Liver (tissue), 9 donors: ENCODE data around the gene TFF1. TPM values are rescaled to one million over a fixed set of nuclear protein-coding genes. Genes with fewer than 3 reads are reported as not detected.

ENCODE experiments used
- DNase-seq: peaks from one replicate; pipeline ENCODE4 v3.0.0-alpha.2; 2017; ENCODE audit warnings: low spot score
- H3K27ac ChIP-seq, 2 donors: one replicate each; pipeline ENCODE4 v1.7.0; 2013; ENCODE audit warnings: inconsistent platforms in 2 of 2, low read length in 2 of 2, control low read depth in 1 of 2, low read depth in 1 of 2, mild to moderate bottlenecking in 1 of 2
- H3K27me3 ChIP-seq, 4 donors: one replicate each; pipeline versions ENCODE4 v1.6.1 to v1.7.0; 2013; ENCODE audit warnings: low read length in 3 of 4, inconsistent platforms in 1 of 4, mild to moderate bottlenecking in 1 of 4, moderate library complexity in 1 of 4; ENCODE audit not compliant: control insufficient read depth in 4 of 4, insufficient read depth in 4 of 4
- H3K36me3 ChIP-seq, 4 donors: one replicate each; pipeline versions ENCODE4 v1.6.1 to v1.7.0; 2013; ENCODE audit warnings: low read length in 3 of 4, mild to moderate bottlenecking in 3 of 4, low read depth in 1 of 4, moderate library complexity in 1 of 4; ENCODE audit not compliant: control insufficient read depth in 4 of 4, insufficient read depth in 3 of 4
- H3K4me1 ChIP-seq, 4 donors: one replicate each; pipeline versions ENCODE4 v1.6.1 to v1.7.0; 2013; ENCODE audit warnings: low read length in 3 of 4, mild to moderate bottlenecking in 3 of 4, moderate library complexity in 1 of 4; ENCODE audit not compliant: control insufficient read depth in 4 of 4, insufficient read depth in 4 of 4
- H3K4me3 ChIP-seq, 3 donors: one replicate each; pipeline versions ENCODE4 v1.6.1 to v1.7.0; 2013; ENCODE audit warnings: low read length in 3 of 3, control low read depth in 1 of 3, low read depth in 1 of 3, mild to moderate bottlenecking in 1 of 3
- H3K9ac ChIP-seq, 2 donors: one replicate each; pipeline ENCODE4 v1.7.0; 2013; ENCODE audit warnings: low read length in 2 of 2, mild to moderate bottlenecking in 2 of 2, moderate library complexity in 2 of 2, control low read depth in 1 of 2, low read depth in 1 of 2
- H3K9me3 ChIP-seq, 4 donors: one replicate each; pipeline versions ENCODE4 v1.6.1 to v1.7.0; 2013; ENCODE audit warnings: low read length in 3 of 4; ENCODE audit not compliant: control insufficient read depth in 4 of 4
- EGR1 ChIP-seq, 2 donors: IDR thresholded peaks; 2 replicates each; pipeline ENCODE4 v1.6.1; 2016 to 2018; ENCODE audit warnings: antibody characterized with exemption in 2 of 2, low read depth in 2 of 2
- FOXA1 ChIP-seq: IDR thresholded peaks from 2 replicates; pipeline ENCODE4 v1.6.1; 2016; ENCODE audit warnings: antibody characterized with exemption
- GABPA ChIP-seq, 2 donors: IDR thresholded peaks in 1 of 2; conservative IDR thresholded peaks in 1 of 2; 2 replicates each; pipeline ENCODE4 v1.6.1; 2016; ENCODE audit warnings: antibody characterized with exemption in 2 of 2, mild to moderate bottlenecking in 1 of 2, moderate library complexity in 1 of 2
- HNF4A ChIP-seq, 2 donors: conservative IDR thresholded peaks; 2 replicates each; pipeline ENCODE4 v1.6.1; 2016; ENCODE audit warnings: antibody characterized with exemption in 2 of 2, mild to moderate bottlenecking in 2 of 2
- HNF4G ChIP-seq: IDR thresholded peaks from 2 replicates; pipeline ENCODE4 v1.6.1; 2016; ENCODE audit warnings: antibody characterized with exemption
- JUND ChIP-seq, 2 donors: IDR thresholded peaks; 2 replicates each; pipeline ENCODE4 v1.6.1; 2016; ENCODE audit warnings: antibody characterized with exemption in 2 of 2
- NR2F2 ChIP-seq: IDR thresholded peaks from 2 replicates; pipeline ENCODE4 v1.6.1; 2016; ENCODE audit warnings: antibody characterized with exemption
- RXRA ChIP-seq, 2 donors: IDR thresholded peaks; 2 replicates each; pipeline ENCODE4 v1.6.1; 2017 to 2018; ENCODE audit warnings: antibody characterized with exemption in 2 of 2, mild to moderate bottlenecking in 1 of 2
- TAF1 ChIP-seq: conservative IDR thresholded peaks from 2 replicates; pipeline ENCODE4 v1.6.1; 2016; ENCODE audit warnings: antibody characterized with exemption, mild to moderate bottlenecking
- YY1 ChIP-seq: IDR thresholded peaks from 2 replicates; pipeline ENCODE4 v1.6.1; 2016; ENCODE audit warnings: antibody characterized with exemption, mild to moderate bottlenecking
- WGBS: extraction: QIAGEN DNeasy Blood & Tissue Kit; methylation state at CpG from one replicate; pipeline ENCODE4 v1.1.7; 2013; 5-methylcytosine and 5-hydroxymethylcytosine counted together
- polyA plus RNA-seq, 2 donors: library from polyadenylated mRNA; stranded (reverse) in 1 of 2; unstranded in 1 of 2; fragments of 200-250 nt in 1 of 2; fragments of >200 nt in 1 of 2; fragmentation: Nextera tagmentation in 1 of 2; extraction: Ambion mirVana in 1 of 2; gene quantifications; one replicate each; pipeline versions ENCODE4 v1.2.1 to v1.2.3, GENCODE V29; 2013 to 2015
- total RNA-seq, 2 donors: library from RNA; depleted of rRNA; stranded (reverse); fragments of >200 nt; gene quantifications; one replicate each; pipeline ENCODE4 v1.2.3, GENCODE V29; 2014
- TF ChIP-seq, protein P1 (sequence below): IDR thresholded peaks from 2 replicates; pipeline ENCODE4 v1.6.1; 2016; ENCODE audit warnings: antibody characterized with exemption, mild to moderate bottlenecking
- TF ChIP-seq, protein P2 (sequence below): IDR thresholded peaks from 2 replicates; pipeline ENCODE4 v1.6.1; 2016; ENCODE audit warnings: antibody characterized with exemption
- TF ChIP-seq, protein P3 (sequence below): IDR thresholded peaks from 2 replicates; pipeline ENCODE4 v1.6.1; 2016; ENCODE audit warnings: antibody characterized with exemption
- TF ChIP-seq, protein P4 (sequence below): fragments of 150-350 bp; IDR thresholded peaks from 2 replicates; pipeline ENCODE4 v1.5.1; 2017; ENCODE audit warnings: improper control_type of control experiment, low read depth, low read length; ENCODE audit not compliant: missing input control
- donor health status: healthy.
- donor health status: healthy.
- donor health status: healthy.
- donor health status: healthy.
- donor health status: healthy.

TFF1 gene
- total and polyA plus RNA-seq, 4 donors: not detected

DNA sequence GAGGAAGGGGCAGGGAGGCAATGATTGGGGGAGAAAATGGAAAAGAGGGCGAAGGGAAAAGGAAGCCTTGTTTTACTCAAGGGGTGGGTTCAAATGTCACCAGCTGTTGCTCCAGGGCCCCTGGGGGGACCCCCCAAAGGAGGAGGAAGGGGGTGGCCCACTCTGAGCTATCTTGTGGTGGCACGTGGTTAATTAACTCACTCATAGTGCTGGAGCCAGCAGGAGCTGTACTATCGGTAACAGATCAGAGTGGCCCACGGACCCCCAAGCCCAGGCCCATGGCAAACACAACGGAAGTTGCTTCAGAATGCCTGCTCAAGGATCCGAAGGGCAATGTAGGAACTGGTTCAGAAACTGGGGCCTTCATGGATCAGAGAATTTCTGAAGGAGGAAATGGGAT is 22.8 kb downstream of the TFF1 start:
- DNase-seq: no peak
- no peaks in the 10 kb centered on the region for H3K9me3 ChIP-seq
- WGBS: 87% methylated on average over 6 of the region's 6 CpGs
- TF ChIP-seq RXRA (IDR thresholded peaks at IDR 0.05): no peak
- no peak for TF ChIP-seq NR2F2
- no peak for TF ChIP-seq HNF4G
- TF ChIP-seq, protein P1, sequence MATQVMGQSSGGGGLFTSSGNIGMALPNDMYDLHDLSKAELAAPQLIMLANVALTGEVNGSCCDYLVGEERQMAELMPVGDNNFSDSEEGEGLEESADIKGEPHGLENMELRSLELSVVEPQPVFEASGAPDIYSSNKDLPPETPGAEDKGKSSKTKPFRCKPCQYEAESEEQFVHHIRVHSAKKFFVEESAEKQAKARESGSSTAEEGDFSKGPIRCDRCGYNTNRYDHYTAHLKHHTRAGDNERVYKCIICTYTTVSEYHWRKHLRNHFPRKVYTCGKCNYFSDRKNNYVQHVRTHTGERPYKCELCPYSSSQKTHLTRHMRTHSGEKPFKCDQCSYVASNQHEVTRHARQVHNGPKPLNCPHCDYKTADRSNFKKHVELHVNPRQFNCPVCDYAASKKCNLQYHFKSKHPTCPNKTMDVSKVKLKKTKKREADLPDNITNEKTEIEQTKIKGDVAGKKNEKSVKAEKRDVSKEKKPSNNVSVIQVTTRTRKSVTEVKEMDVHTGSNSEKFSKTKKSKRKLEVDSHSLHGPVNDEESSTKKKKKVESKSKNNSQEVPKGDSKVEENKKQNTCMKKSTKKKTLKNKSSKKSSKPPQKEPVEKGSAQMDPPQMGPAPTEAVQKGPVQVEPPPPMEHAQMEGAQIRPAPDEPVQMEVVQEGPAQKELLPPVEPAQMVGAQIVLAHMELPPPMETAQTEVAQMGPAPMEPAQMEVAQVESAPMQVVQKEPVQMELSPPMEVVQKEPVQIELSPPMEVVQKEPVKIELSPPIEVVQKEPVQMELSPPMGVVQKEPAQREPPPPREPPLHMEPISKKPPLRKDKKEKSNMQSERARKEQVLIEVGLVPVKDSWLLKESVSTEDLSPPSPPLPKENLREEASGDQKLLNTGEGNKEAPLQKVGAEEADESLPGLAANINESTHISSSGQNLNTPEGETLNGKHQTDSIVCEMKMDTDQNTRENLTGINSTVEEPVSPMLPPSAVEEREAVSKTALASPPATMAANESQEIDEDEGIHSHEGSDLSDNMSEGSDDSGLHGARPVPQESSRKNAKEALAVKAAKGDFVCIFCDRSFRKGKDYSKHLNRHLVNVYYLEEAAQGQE: no peak
- no peak for TF ChIP-seq FOXA1
- TF ChIP-seq YY1: no peak
- no peak for TF ChIP-seq GABPA (IDR thresholded peaks at IDR 0.05 in 1 of 2, conservative IDR thresholded peaks at IDR 0.05 in 1 of 2)
- TF ChIP-seq EGR1 (IDR thresholded peaks at IDR 0.05; ENCODE audit: low read depth in 2 of 2): no peak
- no peaks in the 10 kb centered on the region for H3K36me3 ChIP-seq
- peaks cover 0 to 4% (median 0%) of the 10 kb centered on the region in 4 donors for H3K27me3 ChIP-seq
- H3K4me1 ChIP-seq: no peaks in the 10 kb centered on the region
- no peak overlapping the region for H3K4me3 ChIP-seq
- H3K27ac ChIP-seq: no peak overlapping the region
- no peak overlapping the region for H3K9ac ChIP-seq

DNA sequence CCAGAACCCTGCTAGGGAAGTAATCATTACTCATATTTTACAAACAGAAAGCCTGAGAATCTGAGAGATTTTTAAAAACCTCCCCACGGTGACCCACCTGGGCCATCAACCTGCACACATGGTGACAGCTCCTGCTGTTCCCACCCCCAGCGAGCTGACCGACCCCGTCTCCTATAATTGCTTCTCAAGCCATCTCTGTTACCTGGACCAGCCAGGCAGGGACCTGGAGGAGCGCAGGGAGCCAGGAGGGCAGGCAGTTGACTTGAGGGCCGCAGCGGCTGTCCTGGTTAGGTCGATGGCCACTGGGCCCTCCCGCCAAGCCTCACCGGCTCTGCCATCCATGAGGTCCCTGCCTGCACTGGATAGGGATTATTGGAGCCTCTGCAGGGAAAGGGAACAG is 23.2 kb downstream of the TFF1 start:
- Histone ChIP-seq H3K27ac (no peak overlapping the region), H3K9me3 (no peaks in the 10 kb centered on the region), H3K9ac (no peak overlapping the region), H3K4me3 (no peak overlapping the region), H3K4me1 (peaks cover 0 to 2% (median 0%) of the 10 kb centered on the region in 4 donors), H3K36me3 (no peaks in the 10 kb centered on the region), H3K27me3 (peaks cover 0 to 4% (median 0%) of the 10 kb centered on the region in 4 donors)
- 85% methylated on average over 10 of the region's 10 CpGs for WGBS
- DNase-seq: no peak
- TF ChIP-seq, protein P2, sequence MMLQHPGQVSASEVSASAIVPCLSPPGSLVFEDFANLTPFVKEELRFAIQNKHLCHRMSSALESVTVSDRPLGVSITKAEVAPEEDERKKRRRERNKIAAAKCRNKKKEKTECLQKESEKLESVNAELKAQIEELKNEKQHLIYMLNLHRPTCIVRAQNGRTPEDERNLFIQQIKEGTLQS: no peak
- TF ChIP-seq EGR1 (IDR thresholded peaks at IDR 0.05; ENCODE audit: low read depth in 2 of 2): no peak
- TF ChIP-seq, protein P3, sequence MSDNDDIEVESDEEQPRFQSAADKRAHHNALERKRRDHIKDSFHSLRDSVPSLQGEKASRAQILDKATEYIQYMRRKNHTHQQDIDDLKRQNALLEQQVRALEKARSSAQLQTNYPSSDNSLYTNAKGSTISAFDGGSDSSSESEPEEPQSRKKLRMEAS: no peak
- no peak for TF ChIP-seq JUND (IDR thresholded peaks at IDR 0.05)
- TF ChIP-seq HNF4G: no peak
- no peak for TF ChIP-seq TAF1
- no peak for TF ChIP-seq NR2F2
- TF ChIP-seq, protein P4, sequence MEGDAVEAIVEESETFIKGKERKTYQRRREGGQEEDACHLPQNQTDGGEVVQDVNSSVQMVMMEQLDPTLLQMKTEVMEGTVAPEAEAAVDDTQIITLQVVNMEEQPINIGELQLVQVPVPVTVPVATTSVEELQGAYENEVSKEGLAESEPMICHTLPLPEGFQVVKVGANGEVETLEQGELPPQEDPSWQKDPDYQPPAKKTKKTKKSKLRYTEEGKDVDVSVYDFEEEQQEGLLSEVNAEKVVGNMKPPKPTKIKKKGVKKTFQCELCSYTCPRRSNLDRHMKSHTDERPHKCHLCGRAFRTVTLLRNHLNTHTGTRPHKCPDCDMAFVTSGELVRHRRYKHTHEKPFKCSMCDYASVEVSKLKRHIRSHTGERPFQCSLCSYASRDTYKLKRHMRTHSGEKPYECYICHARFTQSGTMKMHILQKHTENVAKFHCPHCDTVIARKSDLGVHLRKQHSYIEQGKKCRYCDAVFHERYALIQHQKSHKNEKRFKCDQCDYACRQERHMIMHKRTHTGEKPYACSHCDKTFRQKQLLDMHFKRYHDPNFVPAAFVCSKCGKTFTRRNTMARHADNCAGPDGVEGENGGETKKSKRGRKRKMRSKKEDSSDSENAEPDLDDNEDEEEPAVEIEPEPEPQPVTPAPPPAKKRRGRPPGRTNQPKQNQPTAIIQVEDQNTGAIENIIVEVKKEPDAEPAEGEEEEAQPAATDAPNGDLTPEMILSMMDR: no peak
- TF ChIP-seq RXRA (IDR thresholded peaks at IDR 0.05): no peak
- TF ChIP-seq HNF4A (conservative IDR thresholded peaks at IDR 0.05): no peak
- TF ChIP-seq YY1: no peak
